Glutamatergic neuron (in vitro differentiated cells): ENCODE results near the gene MBNL1. TPM values are rescaled to one million over a fixed set of nuclear protein-coding genes. Genes with fewer than 3 reads are reported as not detected.

Experiments
- DNase-seq: peaks from one replicate; pipeline ENCODE4 v3.0.0; 2022
- H3K27ac Mint-ChIP-seq: one replicate; pipeline ENCODE4 v1.8.0; 2020; ENCODE audit warnings: mild to moderate bottlenecking, mixed read lengths, inconsistent platforms; ENCODE audit not compliant: unreplicated experiment
- H3K27me3 Mint-ChIP-seq: one replicate; pipeline ENCODE4 v1.8.0; 2020; ENCODE audit warnings: mild to moderate bottlenecking, moderate library complexity, mixed read lengths, inconsistent platforms; ENCODE audit not compliant: unreplicated experiment
- H3K36me3 Mint-ChIP-seq: one replicate; pipeline ENCODE4 v1.8.0; 2020; ENCODE audit warnings: mild to moderate bottlenecking, mixed read lengths, inconsistent platforms; ENCODE audit not compliant: unreplicated experiment
- H3K4me1 Mint-ChIP-seq: one replicate; pipeline ENCODE4 v1.8.0; 2020; ENCODE audit warnings: mild to moderate bottlenecking, low read depth, mixed read lengths, inconsistent platforms; ENCODE audit not compliant: unreplicated experiment
- H3K4me3 Mint-ChIP-seq: one replicate; pipeline ENCODE4 v1.8.0; 2020; ENCODE audit warnings: mild to moderate bottlenecking, mixed read lengths, inconsistent platforms; ENCODE audit not compliant: unreplicated experiment
- H3K9me3 Mint-ChIP-seq: one replicate; pipeline ENCODE4 v1.8.0; 2020; ENCODE audit warnings: mild to moderate bottlenecking, moderate library complexity, mixed read lengths, inconsistent platforms; ENCODE audit not compliant: unreplicated experiment
- CTCF ChIP-seq: fragments of 200-600 bp; sonication (generic); IDR thresholded peaks from one replicate; pipeline ENCODE4 v1.5.0; 2021; ENCODE audit not compliant: partially characterized antibody, unreplicated experiment
- total RNA-seq: library from RNA; stranded (reverse); fragmentation: NEBNext Ultra II Directional; extraction: Animal tissue kit (Norgen Biotek cat#: 25700); gene quantifications from one replicate; pipeline ENCODE4 v1.2.1, GENCODE V29; 2021; ENCODE audit not compliant: unreplicated experiment

MBNL1 gene
- total RNA-seq, 1 donor from 2014 or later: 36.6 TPM

- H3K9me3 Mint-ChIP-seq: no peaks in the 10 kb centered on the region
- H3K27me3 Mint-ChIP-seq: no peaks in the 10 kb centered on the region
- no peak overlapping the region for H3K27ac Mint-ChIP-seq
- peaks cover 5% of the 10 kb centered on the region for H3K4me1 Mint-ChIP-seq
- no peak for TF ChIP-seq CTCF
- no peak for DNase-seq
- H3K36me3 Mint-ChIP-seq: no peaks in the 10 kb centered on the region
- no peak overlapping the region for H3K4me3 Mint-ChIP-seq
These were observed 176.5 kb downstream of the MBNL1 start for GRCh38 chr3:152445212-152445611.

DNA sequence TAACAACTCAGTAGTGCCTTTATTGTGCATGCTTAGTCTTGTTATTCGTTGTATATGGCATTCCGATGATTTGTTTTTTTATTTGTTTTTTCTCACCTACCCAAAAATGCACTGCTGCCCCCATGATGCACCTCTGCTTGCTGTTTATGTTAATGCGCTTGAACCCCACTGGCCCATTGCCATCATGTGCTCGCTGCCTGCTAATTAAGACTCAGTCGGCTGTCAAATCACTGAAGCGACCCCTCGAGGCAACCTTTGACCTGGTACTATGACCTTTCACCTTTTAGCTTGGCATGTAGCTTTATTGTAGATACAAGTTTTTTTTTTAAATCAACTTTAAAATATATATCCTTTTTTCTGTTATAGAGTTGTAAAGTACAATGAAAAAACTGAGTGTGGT is 177.8 kb downstream of the MBNL1 start:
- H3K36me3 Mint-ChIP-seq: no peaks in the 10 kb centered on the region

GRCh38 chr3:152447511-152447910 is 178.8 kb downstream of the MBNL1 start:
- Mint-ChIP-seq H3K27me3 (no peaks in the 10 kb centered on the region), H3K36me3 (no peaks in the 10 kb centered on the region)
- no peak for TF ChIP-seq CTCF

More for the DNA sequence above, 177.8 kb downstream of the MBNL1 start:
- Mint-ChIP-seq H3K4me1 (peaks cover 5% of the 10 kb centered on the region), H3K9me3 (no peaks in the 10 kb centered on the region), H3K27ac (no peak overlapping the region), H3K27me3 (no peaks in the 10 kb centered on the region), H3K4me3 (no peak overlapping the region)
- no peak for DNase-seq
- no peak for TF ChIP-seq CTCF

GRCh38 chr3:152448091-152448490 is 179.4 kb downstream of the MBNL1 start:
- Mint-ChIP-seq H3K36me3 (no peaks in the 10 kb centered on the region), H3K4me3 (no peak overlapping the region)
- DNase-seq: no peak

More at GRCh38 chr3:152447511-152447910, 178.8 kb downstream of the MBNL1 start:
- DNase-seq: no peak
- Mint-ChIP-seq H3K9me3 (no peaks in the 10 kb centered on the region), H3K4me3 (no peak overlapping the region), H3K27ac (no peak overlapping the region), H3K4me1 (peaks cover 5% of the 10 kb centered on the region)

GRCh38 chr3:152452318-152452717 is 183.6 kb downstream of the MBNL1 start:
- H3K9me3 Mint-ChIP-seq: no peaks in the 10 kb centered on the region
- no peaks in the 10 kb centered on the region for H3K27me3 Mint-ChIP-seq
- no peak for DNase-seq
- no peak overlapping the region for H3K4me3 Mint-ChIP-seq
- H3K36me3 Mint-ChIP-seq: no peaks in the 10 kb centered on the region
- H3K27ac Mint-ChIP-seq: no peak overlapping the region
- TF ChIP-seq CTCF: no peak
- H3K4me1 Mint-ChIP-seq: peaks cover 5% of the 10 kb centered on the region

More at GRCh38 chr3:152448091-152448490, 179.4 kb downstream of the MBNL1 start:
- no peak for TF ChIP-seq CTCF
- Mint-ChIP-seq H3K4me1 (peaks cover 4% of the 10 kb centered on the region), H3K27ac (no peak overlapping the region), H3K9me3 (no peaks in the 10 kb centered on the region), H3K27me3 (no peaks in the 10 kb centered on the region)
